RWPE2 (cell line): ENCODE measurements around the gene NRIP1.

Source experiments
- ATAC-seq: fragments of 200-7000 bp; cut with Tn5 transposase; 3 replicates; pipeline ENCODE4 v1.9.1; 2021; ENCODE audit warnings: low read depth
- DNase-seq: peaks from one replicate; pipeline ENCODE4 v3.0.0-alpha.2; 2020; ENCODE audit warnings: low spot score
- H3K27ac ChIP-seq: fragments of 450-650 bp; 2 replicates; pipeline ENCODE4 v1.5.1; 2017; ENCODE audit warnings: mild to moderate bottlenecking; ENCODE audit not compliant: poor library complexity, severe bottlenecking
- H3K27me3 ChIP-seq: fragments of 250-450 bp; sonication (Bioruptor Pico); 2 replicates; pipeline ENCODE4 v1.5.1; 2021; ENCODE audit warnings: mild to moderate bottlenecking, moderate library complexity; ENCODE audit not compliant: insufficient read depth, poor library complexity, severe bottlenecking
- H3K36me3 ChIP-seq: fragments of 250-450 bp; sonication (Bioruptor Pico); 2 replicates; pipeline ENCODE4 v1.5.1; 2020; ENCODE audit warnings: low read depth, mild to moderate bottlenecking, moderate library complexity
- H3K4me1 ChIP-seq: fragments of 250-450 bp; sonication (Bioruptor Pico); 2 replicates; pipeline ENCODE4 v1.5.1; 2021; ENCODE audit warnings: mild to moderate bottlenecking, moderate library complexity; ENCODE audit not compliant: insufficient read depth, poor library complexity, severe bottlenecking
- H3K4me3 ChIP-seq: fragments of 250-450 bp; sonication (Bioruptor Pico); 2 replicates; pipeline ENCODE4 v1.5.1; 2021; ENCODE audit warnings: mild to moderate bottlenecking, moderate library complexity; ENCODE audit not compliant: severe bottlenecking
- H3K9me3 ChIP-seq: fragments of 250-450 bp; sonication (Bioruptor Pico); 2 replicates; pipeline ENCODE4 v1.5.1; 2021; ENCODE audit warnings: mild to moderate bottlenecking, moderate library complexity; ENCODE audit not compliant: severe bottlenecking
- CTCF ChIP-seq: fragments of 450-650 bp; IDR thresholded peaks from one replicate; pipeline ENCODE4 v1.5.1; 2017; ENCODE audit warnings: mild to moderate bottlenecking, moderate library complexity; ENCODE audit not compliant: poor library complexity, severe bottlenecking

The NRIP1 gene

GRCh38 chr21:15084668-15085067, 19.9 kb upstream of the NRIP1 start:
- no peaks in the 10 kb centered on the region for H3K9me3 ChIP-seq
- TF ChIP-seq CTCF: no peak
- no peaks in the 10 kb centered on the region for H3K27me3 ChIP-seq
- no peak overlapping the region for H3K4me3 ChIP-seq
- DNase-seq (no peak), ATAC-seq (no peak)
- no peak overlapping the region for H3K27ac ChIP-seq
- no peaks in the 10 kb centered on the region for H3K4me1 ChIP-seq
- no peaks in the 10 kb centered on the region for H3K36me3 ChIP-seq

- no peak for TF ChIP-seq CTCF
- H3K4me1 ChIP-seq: no peaks in the 10 kb centered on the region
These were observed 15.7 kb upstream of the NRIP1 start for GRCh38 chr21:15080526-15080925.

GRCh38 chr21:15079269-15079668, 14.5 kb upstream of the NRIP1 start:
- no peaks in the 10 kb centered on the region for H3K27me3 ChIP-seq
- no peak overlapping the region for H3K4me3 ChIP-seq
- ATAC-seq (no peak), DNase-seq (no peak)
- no peaks in the 10 kb centered on the region for H3K36me3 ChIP-seq
- H3K9me3 ChIP-seq: no peaks in the 10 kb centered on the region
- H3K27ac ChIP-seq: no peak overlapping the region
- no peak for TF ChIP-seq CTCF
- H3K4me1 ChIP-seq: no peaks in the 10 kb centered on the region

More at GRCh38 chr21:15080526-15080925, 15.7 kb upstream of the NRIP1 start:
- Histone ChIP-seq H3K36me3 (no peaks in the 10 kb centered on the region), H3K27me3 (no peaks in the 10 kb centered on the region), H3K4me3 (no peak overlapping the region), H3K27ac (no peak overlapping the region), H3K9me3 (no peaks in the 10 kb centered on the region)
- DNase-seq (no peak), ATAC-seq (no peak)

GRCh38 chr21:15078180-15078579, 13.4 kb upstream of the NRIP1 start:
- Histone ChIP-seq H3K27ac (no peak overlapping the region), H3K4me1 (no peaks in the 10 kb centered on the region), H3K4me3 (no peak overlapping the region), H3K27me3 (no peaks in the 10 kb centered on the region), H3K9me3 (no peaks in the 10 kb centered on the region), H3K36me3 (no peaks in the 10 kb centered on the region)
- TF ChIP-seq CTCF: no peak
- ATAC-seq (no peak), DNase-seq (no peak)

GRCh38 chr21:15077529-15078145, 12.8 kb upstream of the NRIP1 start:
- no peak for TF ChIP-seq CTCF
- DNase-seq (no peak), ATAC-seq (no peak)
- Histone ChIP-seq H3K9me3 (no peaks in the 10 kb centered on the region), H3K36me3 (no peaks in the 10 kb centered on the region), H3K27ac (no peak overlapping the region), H3K4me3 (no peak overlapping the region), H3K27me3 (no peaks in the 10 kb centered on the region), H3K4me1 (no peaks in the 10 kb centered on the region)
